GM18502 (cell line): ENCODE data around the gene SPEF1.

Experiments
- ATAC-seq: cut with Tn5 transposase; IDR thresholded peaks from one replicate; pipeline ENCODE4 v1.9.1; 2021; ENCODE audit warnings: mild to moderate bottlenecking; ENCODE audit not compliant: unreplicated experiment, poor library complexity

SPEF1 gene

GRCh38 chr20:3767427-3768341 is 13.6 kb downstream of the SPEF1 start, which contains the start of gene ADISSP:
Gene ADISSP (minus strand): TSS chr20:3767753. CDS start chr20:3760100, 7,653 bp downstream.
- peak; percentile 96 for ATAC-seq

- no peak for ATAC-seq
Observed at GRCh38 chr20:3767110-3767426, 14.2 kb downstream of the SPEF1 start.

GRCh38 chr20:3766422-3767109 is 14.7 kb downstream of the SPEF1 start:
- no peak for ATAC-seq

- ATAC-seq: no peak
Observed at GRCh38 chr20:3765171-3765882, 15.9 kb downstream of the SPEF1 start.

- ATAC-seq: no peak
Observed at GRCh38 chr20:3764659-3765058, 16.6 kb downstream of the SPEF1 start.

GRCh38 chr20:3763671-3764601 is 17.3 kb downstream of the SPEF1 start:
- ATAC-seq: no peak

GRCh38 chr20:3760655-3761348 is 20.4 kb downstream of the SPEF1 start:
- ATAC-seq: no peak

- no peak for ATAC-seq
Observed at GRCh38 chr20:3759884-3760283, 21.4 kb downstream of the SPEF1 start.

- no peak for ATAC-seq
Observed at GRCh38 chr20:3759316-3759823, 21.9 kb downstream of the SPEF1 start.

GRCh38 chr20:3758566-3758965 is 22.7 kb downstream of the SPEF1 start:
- no peak for ATAC-seq

- no peak for ATAC-seq
Observed at GRCh38 chr20:3757268-3757667, 24.0 kb downstream of the SPEF1 start.

- no peak for ATAC-seq
Observed at GRCh38 chr20:3755814-3756480, 25.3 kb downstream of the SPEF1 start.

GRCh38 chr20:3755269-3755668 is 26.0 kb downstream of the SPEF1 start:
- ATAC-seq: no peak

- no peak for ATAC-seq
Observed at GRCh38 chr20:3754276-3754630, 27.0 kb downstream of the SPEF1 start.

GRCh38 chr20:3753501-3754275 is 27.6 kb downstream of the SPEF1 start:
- ATAC-seq: no peak

- ATAC-seq: no peak
Observed at GRCh38 chr20:3753098-3753497, 28.1 kb downstream of the SPEF1 start.

- no peak for ATAC-seq
Observed at GRCh38 chr20:3752386-3752759, 28.9 kb downstream of the SPEF1 start.
